ENCODE data around the gene TMEM245. TPM values are rescaled to one million over a fixed set of nuclear protein-coding genes. Genes with fewer than 3 reads are reported as not detected.

Gene TMEM245
- total and polyA plus RNA-seq, 2 donors (not counting 1 experiment from before 2014, with no cell fraction given): 6.3 to 34.3 TPM

GRCh38 chr9:108973895-108974294, 145.9 kb downstream of the TMEM245 start:
- H2AFZ ChIP-seq (ENCODE audit: insufficient read depth, low read depth, low read length, poor library complexity, severe bottlenecking): no peak overlapping the region
- no peak overlapping the region for H3K27ac ChIP-seq (ENCODE audit: low read length in 2 of 2)
- H3K4me3 ChIP-seq (ENCODE audit: control extremely low read depth in 1 of 5, extremely low read depth in 1 of 5, insufficient read depth in 1 of 5, low read depth in 2 of 5, low read length in 4 of 5): no peak overlapping the region
- no peak overlapping the region for H3K27ac Mint-ChIP-seq
- H3K9ac ChIP-seq (ENCODE audit: low read length): no peak overlapping the region
- ChIA-PET POLR2A (no interaction called here), CTCF (no interaction called here)
- no peak overlapping the region for H3K4me3 Mint-ChIP-seq
- no peak for ATAC-seq (ENCODE audit: low read depth)
- 40% methylated on average over 1 of the region's 5 CpGs for WGBS (ENCODE audit: insufficient coverage)
- TF ChIP-seq CTCF (IDR thresholded peaks at IDR 0.05): no peak
- TF ChIP-seq EZH2 (IDR thresholded peaks at IDR 0.05; ENCODE audit: borderline replicate concordance, insufficient read depth, low read depth, low read length, poor library complexity, severe bottlenecking): no peak
- H3K4me1 ChIP-seq (ENCODE audit: control insufficient read depth in 2 of 2, insufficient read depth in 2 of 2, low read length in 2 of 2): no peaks in the 10 kb centered on the region
- H3K79me2 ChIP-seq (ENCODE audit: control insufficient read depth, insufficient read depth, low read length): no peaks in the 10 kb centered on the region
- H3K9me3 Mint-ChIP-seq (ENCODE audit: insufficient read depth): peaks cover 9% of the 10 kb centered on the region
- H3K27me3 Mint-ChIP-seq: no peaks in the 10 kb centered on the region
- no peaks in the 10 kb centered on the region for H4K20me1 ChIP-seq (ENCODE audit: control insufficient read depth, insufficient read depth, low read length, poor library complexity, severe bottlenecking)
- H3K27me3 ChIP-seq (replicated peaks in 1 of 4; ENCODE audit: control extremely low read depth in 1 of 4, control insufficient read depth in 3 of 4, insufficient read depth in 4 of 4, low read length in 3 of 4): no peaks in the 10 kb centered on the region
- peaks cover 0 to 4% (median 3%) of the 10 kb centered on the region in 3 donors for H3K9me3 ChIP-seq (ENCODE audit: control extremely low read depth in 1 of 3, control insufficient read depth in 2 of 3, insufficient read depth in 1 of 3, low read length in 2 of 3)
- no peak overlapping the region for H3K4me2 ChIP-seq (replicated peaks; ENCODE audit: low read depth, low read length, poor library complexity, severe bottlenecking)
- H3K36me3 ChIP-seq (replicated peaks in 1 of 2; ENCODE audit: control extremely low read depth in 1 of 2, control insufficient read depth in 1 of 2, extremely low read depth in 1 of 2, insufficient read depth in 2 of 2, low read length in 1 of 2): peaks cover 0 to 1% of the 10 kb centered on the region in 2 experiments
- intact Hi-C loops (cut with micrococcal nuclease): no loop called here
- no peak for DNase-seq
- H3K4me1 Mint-ChIP-seq: no peaks in the 10 kb centered on the region

- ATAC-seq (ENCODE audit: low read depth) (no peak), DNase-seq (no peak)
- H3K79me2 ChIP-seq (ENCODE audit: control insufficient read depth, insufficient read depth, low read length): no peaks in the 10 kb centered on the region
- no peaks in the 10 kb centered on the region for H4K20me1 ChIP-seq (ENCODE audit: control insufficient read depth, insufficient read depth, low read length, poor library complexity, severe bottlenecking)
- no peaks in the 10 kb centered on the region for H3K4me1 ChIP-seq (ENCODE audit: control insufficient read depth in 2 of 2, insufficient read depth in 2 of 2, low read length in 2 of 2)
- H3K27ac Mint-ChIP-seq: no peak overlapping the region
- peaks cover 0 to 1% of the 10 kb centered on the region in 2 experiments for H3K36me3 ChIP-seq (replicated peaks in 1 of 2; ENCODE audit: control extremely low read depth in 1 of 2, control insufficient read depth in 1 of 2, extremely low read depth in 1 of 2, insufficient read depth in 2 of 2, low read length in 1 of 2)
- H3K9me3 Mint-ChIP-seq (ENCODE audit: insufficient read depth): peaks cover 9% of the 10 kb centered on the region
- H2AFZ ChIP-seq (ENCODE audit: insufficient read depth, low read depth, low read length, poor library complexity, severe bottlenecking): no peak overlapping the region
- no peaks in the 10 kb centered on the region for H3K27me3 ChIP-seq (replicated peaks in 1 of 4; ENCODE audit: control extremely low read depth in 1 of 4, control insufficient read depth in 3 of 4, insufficient read depth in 4 of 4, low read length in 3 of 4)
- H3K4me1 Mint-ChIP-seq: no peaks in the 10 kb centered on the region
- no peaks in the 10 kb centered on the region for H3K27me3 Mint-ChIP-seq
- POLR2A ChIA-PET: no interaction called here
- intact Hi-C loops (cut with micrococcal nuclease): no loop called here
- H3K9me3 ChIP-seq (ENCODE audit: control extremely low read depth in 1 of 3, control insufficient read depth in 2 of 3, insufficient read depth in 1 of 3, low read length in 2 of 3): peaks cover 0 to 4% (median 3%) of the 10 kb centered on the region in 3 donors
- no peak overlapping the region for H3K4me2 ChIP-seq (replicated peaks; ENCODE audit: low read depth, low read length, poor library complexity, severe bottlenecking)
- no peak for TF ChIP-seq EZH2 (IDR thresholded peaks at IDR 0.05; ENCODE audit: borderline replicate concordance, insufficient read depth, low read depth, low read length, poor library complexity, severe bottlenecking)
- TF ChIP-seq CTCF (IDR thresholded peaks at IDR 0.05): no peak
- CTCF ChIA-PET: interaction anchor here (0.8 kb wide), 1 partner anchor 18 kb away, joined by 5 read pairs; no protein-coding TSS in a partner anchor
- H3K27ac ChIP-seq (ENCODE audit: low read length in 2 of 2): no peak overlapping the region
- H3K9ac ChIP-seq (ENCODE audit: low read length): no peak overlapping the region
- no peak overlapping the region for H3K4me3 Mint-ChIP-seq
- no CpG with 5 or more reads among the region's 2 CpGs for WGBS (ENCODE audit: insufficient coverage)
- no peak overlapping the region for H3K4me3 ChIP-seq (ENCODE audit: control extremely low read depth in 1 of 5, extremely low read depth in 1 of 5, insufficient read depth in 1 of 5, low read depth in 2 of 5, low read length in 4 of 5)
These were observed 147.0 kb downstream of the TMEM245 start for GRCh38 chr9:108972626-108973209.
